Keratinocyte (primary cell): ENCODE data around the gene TRIM29. TPM values are rescaled to one million over a fixed set of nuclear protein-coding genes. Genes with fewer than 3 reads are reported as not detected.

Source experiments
- DNase-seq: peaks from one replicate; pipeline ENCODE4 v3.0.0-alpha.2; 2011; ENCODE audit warnings: low read depth, missing footprints, low spot score
- FAIRE-seq: peaks from 2 replicates; lab custom pipeline; 2011; peaks lifted over from hg19 to GRCh38; lab: Jason Lieb, UNC
- H2AFZ ChIP-seq: 2 replicates; pipeline ENCODE4 v1.6.0; 2012; ENCODE audit warnings: low read length, control low read depth, inconsistent platforms; ENCODE audit not compliant: control insufficient read depth
- H3K27ac ChIP-seq: 2 replicates; pipeline ENCODE4 v1.5.1; 2011; ENCODE audit warnings: low read length; ENCODE audit not compliant: control insufficient read depth, insufficient read depth
- H3K27me3 ChIP-seq: 3 replicates; pipeline ENCODE4 v1.6.0; 2011; ENCODE audit warnings: low read length; ENCODE audit not compliant: control insufficient read depth, insufficient read depth; ENCODE audit errors: extremely low read depth
- H3K36me3 ChIP-seq, 2 experiments: 2 replicates in 1 of 2; 3 replicates in 1 of 2; pipeline ENCODE4 v1.5.1; 2011; ENCODE audit warnings: low read length in 2 of 2, mild to moderate bottlenecking in 1 of 2; ENCODE audit not compliant: control insufficient read depth in 2 of 2, insufficient read depth in 2 of 2; ENCODE audit errors: extremely low read depth in 1 of 2
- H3K4me1 ChIP-seq: 3 replicates; pipeline ENCODE4 v1.5.1; 2011; ENCODE audit warnings: low read length; ENCODE audit not compliant: control insufficient read depth, insufficient read depth; ENCODE audit errors: extremely low read depth
- H3K4me2 ChIP-seq: 3 replicates; pipeline ENCODE4 v1.6.0; 2011; ENCODE audit warnings: low read depth, low read length; ENCODE audit not compliant: control insufficient read depth, insufficient read depth; ENCODE audit errors: extremely low read depth
- H3K4me3 ChIP-seq, 3 experiments: fragments of 200-600 bp in 1 of 3; sonication (generic) in 1 of 3; 2 replicates in 2 of 3; 3 replicates in 1 of 3; pipeline ENCODE4 v1.5.1; 2011 to 2016; ENCODE audit warnings: low read length in 3 of 3, mild to moderate bottlenecking in 3 of 3, control low read depth in 2 of 3, inconsistent platforms in 1 of 3, low read depth in 1 of 3, mixed read lengths in 1 of 3, mixed run types in 1 of 3, moderate library complexity in 1 of 3; ENCODE audit not compliant: control insufficient read depth in 2 of 3, insufficient read depth in 2 of 3; ENCODE audit errors: extremely low read depth in 1 of 3
- H3K79me2 ChIP-seq: 2 replicates; pipeline ENCODE4 v1.6.0; 2012; ENCODE audit warnings: low read length; ENCODE audit not compliant: control insufficient read depth, insufficient read depth
- H3K9ac ChIP-seq: 3 replicates; pipeline ENCODE4 v1.6.0; 2011; ENCODE audit warnings: low read length; ENCODE audit not compliant: control insufficient read depth, insufficient read depth; ENCODE audit errors: extremely low read depth
- H3K9me1 ChIP-seq: 3 replicates; pipeline ENCODE4 v1.6.0; 2011; ENCODE audit warnings: low read length; ENCODE audit not compliant: control insufficient read depth, insufficient read depth; ENCODE audit errors: extremely low read depth
- H3K9me3 ChIP-seq: 2 replicates; pipeline ENCODE4 v1.5.1; 2012; ENCODE audit warnings: low read depth, low read length; ENCODE audit not compliant: control insufficient read depth
- H4K20me1 ChIP-seq: 3 replicates; pipeline ENCODE4 v1.6.0; 2011; ENCODE audit warnings: low read length; ENCODE audit not compliant: control insufficient read depth, insufficient read depth; ENCODE audit errors: extremely low read depth
- CTCF ChIP-seq, 3 experiments: IDR thresholded peaks in 1 of 3; conservative IDR thresholded peaks in 1 of 3; optimal IDR thresholded peaks in 1 of 3; 2 replicates in 2 of 3; 3 replicates in 1 of 3; pipeline versions ENCODE3 to v1.5.1; 2011; ENCODE audit warnings: low read length in 3 of 3, mild to moderate bottlenecking in 3 of 3, moderate library complexity in 2 of 3, control low read depth in 1 of 3, inconsistent platforms in 1 of 3; ENCODE audit not compliant: insufficient read depth in 2 of 3; ENCODE audit errors: extremely low read depth in 1 of 3
- EZH2 ChIP-seq: IDR thresholded peaks from one replicate; pipeline ENCODE4 v1.6.1; 2012; ENCODE audit warnings: inconsistent platforms, mild to moderate bottlenecking, low read length, moderate library complexity
- dilution Hi-C: fragments of 300-500 bp; cut with MboI; formaldehyde crosslinking; loops from one replicate; pipeline ENCODE4 v1.7.0; 2020; ENCODE audit warnings: low sequenced_read_pairs; ENCODE audit not compliant: extremely low pct_ligation_motif_present
- polyA plus RNA-seq, 5 experiments: library from polyadenylated mRNA; depleted of rRNA in 3 of 5; stranded (reverse) in 3 of 5; stranded (forward) in 1 of 5; unstranded in 1 of 5; fragments of >200 nt; gene quantifications; 1 replicate in 1 of 5; 2 replicates in 3 of 5; 3 replicates in 1 of 5; pipeline versions ENCODE4 v1.2.1 to v1.2.3, GENCODE V29; 2011 to 2012; ENCODE audit warnings: missing spikeins in 2 of 5, low read depth in 1 of 5, low replicate concordance in 1 of 5

TRIM29 gene
- polyA plus RNA-seq, 1 donor (not counting 4 experiments of a cell fraction or from before 2014, with no cell fraction given), result 463 TPM

DNA sequence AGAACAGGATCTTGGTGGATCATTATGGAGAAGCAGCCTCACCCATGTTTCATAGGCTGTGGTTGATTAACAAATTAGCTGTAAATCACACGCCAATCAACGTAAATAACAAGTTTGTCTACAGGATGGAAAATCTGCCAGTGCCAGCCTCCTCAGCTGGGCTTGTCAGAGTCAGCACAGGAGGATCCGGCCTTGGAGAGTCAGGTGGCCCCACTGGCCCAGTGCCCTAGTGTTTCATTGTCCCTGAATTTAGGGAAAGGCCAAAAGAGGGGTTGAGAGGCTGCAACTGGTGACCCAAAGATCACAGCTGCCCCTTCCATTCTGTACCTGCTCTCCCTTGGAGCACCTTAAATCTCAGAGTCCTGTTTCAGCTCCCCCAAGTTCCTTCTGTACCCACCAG lies 42.4 kb downstream of the TRIM29 start:
- Histone ChIP-seq H3K4me1 (no peaks in the 10 kb centered on the region), H2AFZ (no peak overlapping the region), H3K4me2 (no peak overlapping the region), H3K36me3 (no peaks in the 10 kb centered on the region), H3K9me3 (no peaks in the 10 kb centered on the region), H4K20me1 (no peaks in the 10 kb centered on the region), H3K27me3 (peaks cover 25% of the 10 kb centered on the region), H3K79me2 (no peaks in the 10 kb centered on the region), H3K9ac (no peak overlapping the region), H3K9me1 (no peaks in the 10 kb centered on the region), H3K4me3 (no peak overlapping the region), H3K27ac (no peak overlapping the region)
- no peak for DNase-seq
- dilution Hi-C loops, result no loop called here
- TF ChIP-seq CTCF (optimal IDR thresholded peaks at IDR 0.05 in 1 of 3, IDR thresholded peaks at IDR 0.05 in 1 of 3, conservative IDR thresholded peaks at IDR 0.05 in 1 of 3; ENCODE audit: extremely low read depth in 1 of 3, insufficient read depth in 2 of 3, low read length in 3 of 3) (no peak), EZH2 (no peak)
- no peak for FAIRE-seq

DNA sequence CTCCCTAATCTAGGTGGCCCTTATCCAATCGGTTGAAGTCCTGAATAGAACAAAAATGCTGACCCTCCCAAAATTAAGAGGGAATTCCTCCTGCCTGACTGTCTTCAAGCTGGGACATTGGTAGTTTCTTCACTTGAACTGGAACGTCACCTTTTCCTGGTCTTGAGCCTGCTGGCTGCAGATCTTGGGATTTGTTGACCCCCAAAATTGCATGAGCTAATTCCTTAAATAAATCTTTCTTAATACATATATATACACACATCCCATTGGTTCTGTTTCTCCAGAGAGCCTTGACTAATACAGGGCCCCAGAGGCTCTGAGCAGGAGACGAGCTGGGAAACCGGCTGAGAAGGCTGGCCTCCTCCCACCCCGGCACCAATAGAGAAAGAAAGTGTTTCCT lies 46.2 kb downstream of the TRIM29 start:
- H3K79me2 ChIP-seq, result no peaks in the 10 kb centered on the region
- TF ChIP-seq CTCF (optimal IDR thresholded peaks at IDR 0.05 in 1 of 3, IDR thresholded peaks at IDR 0.05 in 1 of 3, conservative IDR thresholded peaks at IDR 0.05 in 1 of 3; ENCODE audit: extremely low read depth in 1 of 3, insufficient read depth in 2 of 3, low read length in 3 of 3), result no peak
- TF ChIP-seq EZH2, result no peak
- H3K4me3 ChIP-seq, result no peak overlapping the region
- no peaks in the 10 kb centered on the region for H3K9me3 ChIP-seq
- dilution Hi-C loops, result no loop called here
- H4K20me1 ChIP-seq, result no peaks in the 10 kb centered on the region
- H3K27me3 ChIP-seq, result peaks cover 20% of the 10 kb centered on the region
- H2AFZ ChIP-seq, result no peak overlapping the region
- FAIRE-seq (no peak), DNase-seq (no peak)
- H3K9me1 ChIP-seq, result no peaks in the 10 kb centered on the region
- no peaks in the 10 kb centered on the region for H3K4me1 ChIP-seq
- no peak overlapping the region for H3K9ac ChIP-seq
- H3K27ac ChIP-seq, result no peak overlapping the region
- no peak overlapping the region for H3K4me2 ChIP-seq
- no peaks in the 10 kb centered on the region for H3K36me3 ChIP-seq
